ENCODE measurements around the gene ING2. TPM values are rescaled to one million over a fixed set of nuclear protein-coding genes. Genes with fewer than 3 reads are reported as not detected.
"Not testable (repeated sequence)": the region's sequence is repeated elsewhere in the genome, so short reads cannot be mapped to it uniquely, and the experiment has no call there.

ING2 gene, protein sequence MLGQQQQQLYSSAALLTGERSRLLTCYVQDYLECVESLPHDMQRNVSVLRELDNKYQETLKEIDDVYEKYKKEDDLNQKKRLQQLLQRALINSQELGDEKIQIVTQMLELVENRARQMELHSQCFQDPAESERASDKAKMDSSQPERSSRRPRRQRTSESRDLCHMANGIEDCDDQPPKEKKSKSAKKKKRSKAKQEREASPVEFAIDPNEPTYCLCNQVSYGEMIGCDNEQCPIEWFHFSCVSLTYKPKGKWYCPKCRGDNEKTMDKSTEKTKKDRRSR
- 25.3 TPM for polyA plus RNA-seq (2012; ENCODE audit: insufficient read depth, insufficient read length)

DNA sequence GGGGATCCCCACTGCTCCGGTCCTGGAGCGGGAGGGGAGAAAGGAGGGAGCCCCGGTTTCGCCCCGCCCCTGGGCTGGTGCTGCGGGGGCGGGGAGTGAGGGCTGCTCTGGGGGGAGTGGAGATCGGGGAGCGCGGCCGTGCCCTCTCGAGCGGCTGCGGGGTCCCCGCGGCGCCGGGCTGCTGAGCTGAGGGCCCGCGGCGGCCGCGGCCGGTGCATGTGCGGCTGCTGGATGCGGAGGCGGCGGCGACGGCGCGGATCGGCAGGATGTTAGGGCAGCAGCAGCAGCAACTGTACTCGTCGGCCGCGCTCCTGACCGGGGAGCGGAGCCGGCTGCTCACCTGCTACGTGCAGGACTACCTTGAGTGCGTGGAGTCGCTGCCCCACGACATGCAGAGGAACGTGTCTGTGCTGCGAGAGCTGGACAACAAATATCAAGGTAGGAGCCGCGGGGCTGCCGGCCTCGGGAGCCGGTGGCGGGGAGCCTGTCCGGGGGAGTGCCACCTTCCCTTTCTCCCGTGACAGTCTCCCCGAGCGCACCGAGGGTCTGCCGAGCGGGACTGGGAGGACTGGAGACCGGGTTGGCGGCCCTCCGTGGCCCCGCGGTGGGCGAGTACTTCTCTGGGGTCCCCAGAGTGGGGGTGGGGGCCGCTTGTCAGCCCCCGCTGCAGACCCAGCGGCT, at the start of gene ING2:
Gene ING2, plus strand, starts transcription at position 129 of the 681 bp plus-strand sequence. Its CDS starts 138 bp downstream, at position 267.
- DNase-seq (ENCODE audit: low read depth, low spot score) = peak; percentile 14

DNA sequence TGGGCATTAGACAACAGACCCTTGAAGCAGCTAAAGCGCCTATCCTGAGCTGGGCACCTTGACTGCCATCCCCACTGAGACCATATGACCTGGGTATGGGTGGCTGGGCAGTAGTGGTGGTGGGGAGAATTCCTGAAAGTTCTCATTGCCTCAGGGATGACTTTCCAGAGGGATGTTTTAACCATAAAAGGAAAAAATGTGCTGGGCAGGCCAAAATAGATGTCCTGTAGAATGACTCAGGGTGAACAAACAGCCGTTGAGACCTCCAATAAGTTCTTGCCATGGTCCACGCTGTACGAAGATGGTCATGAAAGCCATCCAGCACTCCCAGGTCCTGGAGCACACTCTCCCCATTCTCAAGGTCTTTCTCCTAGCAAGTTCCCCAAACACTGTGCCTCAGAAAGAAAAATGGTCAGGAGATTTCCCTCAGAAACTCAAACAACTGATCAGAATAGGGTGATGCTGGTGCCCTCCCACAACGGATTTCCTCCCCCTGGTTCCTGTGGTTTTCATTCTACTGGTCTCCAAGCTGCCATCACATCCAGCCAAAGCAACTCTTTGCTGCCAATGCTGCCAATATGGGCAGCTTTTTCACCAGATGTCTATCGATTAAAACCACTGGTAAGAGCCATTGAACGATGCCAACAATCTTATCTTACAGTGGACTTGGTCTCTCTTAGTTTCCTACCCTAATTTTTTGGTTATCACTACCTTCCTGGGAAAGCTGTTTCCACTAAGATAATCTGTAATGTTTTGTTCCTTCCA, 49.2 kb upstream of the ING2 start:
- DNase-seq (ENCODE audit: low read depth, low spot score) = peak; percentile 50
- no peak overlapping the region for H3K4me3 ChIP-seq (ENCODE audit: low read length)

More for the DNA sequence above, at the start of gene ING2:
- H3K4me3 ChIP-seq (ENCODE audit: low read length) = peak within 1 kb of the TSS; percentile 89

DNA sequence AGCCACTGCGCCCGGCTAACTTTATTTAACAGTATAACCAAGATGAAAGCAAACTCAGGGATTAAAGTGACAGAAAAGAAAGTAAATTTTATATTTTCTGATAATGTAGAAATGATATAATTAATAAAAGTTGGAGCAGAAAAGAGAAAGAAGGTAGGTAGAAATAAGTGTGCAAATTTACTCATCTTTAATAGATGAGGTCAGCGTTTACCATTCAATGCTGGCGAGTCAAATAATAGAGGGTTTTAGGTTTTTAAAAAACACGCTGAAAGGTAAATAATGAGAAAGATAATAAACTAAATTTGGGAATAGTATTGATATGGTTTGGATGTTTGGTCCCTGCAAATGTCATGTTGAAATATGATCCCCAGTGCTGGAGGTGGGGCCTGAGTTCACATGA, 46.9 kb upstream of the ING2 start:
- DNase-seq (ENCODE audit: low read depth, low spot score) = no peak

DNA sequence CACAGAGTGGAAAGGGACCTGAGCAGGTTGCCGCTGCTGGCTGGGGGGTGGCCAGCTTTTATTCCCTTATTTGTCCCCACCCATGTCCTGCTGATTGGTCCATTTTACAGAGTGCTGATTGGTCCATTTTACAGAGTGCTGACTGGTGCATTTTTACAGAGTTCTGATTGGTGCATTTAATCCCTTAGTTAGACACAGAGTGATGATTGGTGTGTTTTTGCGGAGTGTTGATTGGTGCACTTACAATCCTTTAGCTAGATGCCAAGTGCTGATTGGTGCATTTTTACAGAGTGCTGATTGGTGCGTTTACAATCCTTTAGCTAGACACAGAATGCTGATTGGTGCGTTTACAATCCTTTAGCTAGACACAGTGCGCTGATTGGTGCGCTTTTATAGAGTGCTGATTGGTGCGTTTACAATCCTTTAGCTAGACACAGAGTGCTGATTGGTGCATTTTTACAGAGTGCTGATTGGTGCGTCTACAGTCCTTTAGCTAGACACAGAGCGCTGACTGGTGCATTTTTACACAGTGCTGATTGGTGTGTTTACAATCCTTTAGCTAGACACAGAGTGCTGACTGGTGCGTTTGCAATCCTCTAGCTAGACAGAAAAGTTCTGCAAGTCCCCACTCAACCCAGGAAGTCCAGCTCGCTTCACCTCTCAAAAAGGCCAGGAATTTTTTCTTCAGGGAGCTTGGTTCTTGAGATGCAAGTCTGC, 40.8 kb upstream of the ING2 start:
- not testable (repeated sequence) for DNase-seq (ENCODE audit: low read depth, low spot score); H3K4me3 ChIP-seq (ENCODE audit: low read length)

More for the DNA sequence above, 46.9 kb upstream of the ING2 start:
- no peak overlapping the region for H3K4me3 ChIP-seq (ENCODE audit: low read length)

DNA sequence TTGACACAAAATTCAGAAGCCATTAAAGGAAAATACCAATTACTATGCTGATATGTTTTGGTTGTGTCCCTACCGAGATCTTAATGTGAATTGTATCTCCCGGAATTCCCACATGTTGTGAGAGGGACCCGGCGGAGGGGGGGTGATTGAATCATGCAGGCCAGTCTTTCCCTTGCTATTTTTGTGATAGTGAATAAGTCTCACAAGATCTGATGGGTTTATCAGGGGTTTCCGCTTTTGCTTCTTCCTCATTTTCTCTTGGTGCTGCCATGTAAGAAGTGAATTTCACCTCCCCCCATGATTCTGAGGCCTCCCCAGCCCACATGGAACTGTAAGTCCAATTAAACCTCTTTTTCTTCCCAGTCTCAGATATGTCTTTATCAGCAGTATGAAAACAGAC, 39.0 kb upstream of the ING2 start:
- H3K4me3 ChIP-seq (ENCODE audit: low read length); DNase-seq (ENCODE audit: low read depth, low spot score): not testable (repeated sequence)

DNA sequence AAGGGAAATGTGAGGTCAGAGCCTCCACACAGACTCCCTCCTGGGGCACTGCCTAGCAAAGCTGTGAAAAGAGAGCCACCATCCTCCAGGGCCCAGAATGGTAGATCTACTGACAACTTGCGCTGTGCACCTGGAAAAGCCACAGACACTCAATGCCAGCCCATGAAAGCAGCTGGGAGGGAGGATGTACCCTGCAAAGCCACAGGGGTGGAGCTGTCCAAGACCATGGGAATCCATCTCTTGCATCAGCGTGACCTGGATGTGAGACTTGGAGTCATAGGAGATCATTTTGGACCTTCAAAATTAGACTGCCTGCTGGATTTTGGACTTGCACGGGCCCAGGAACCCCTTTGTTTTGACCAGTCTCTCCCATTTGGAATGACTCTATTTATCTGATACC, 37.6 kb upstream of the ING2 start:
- DNase-seq (ENCODE audit: low read depth, low spot score) = no peak
- H3K4me3 ChIP-seq (ENCODE audit: low read length) = no peak overlapping the region

DNA sequence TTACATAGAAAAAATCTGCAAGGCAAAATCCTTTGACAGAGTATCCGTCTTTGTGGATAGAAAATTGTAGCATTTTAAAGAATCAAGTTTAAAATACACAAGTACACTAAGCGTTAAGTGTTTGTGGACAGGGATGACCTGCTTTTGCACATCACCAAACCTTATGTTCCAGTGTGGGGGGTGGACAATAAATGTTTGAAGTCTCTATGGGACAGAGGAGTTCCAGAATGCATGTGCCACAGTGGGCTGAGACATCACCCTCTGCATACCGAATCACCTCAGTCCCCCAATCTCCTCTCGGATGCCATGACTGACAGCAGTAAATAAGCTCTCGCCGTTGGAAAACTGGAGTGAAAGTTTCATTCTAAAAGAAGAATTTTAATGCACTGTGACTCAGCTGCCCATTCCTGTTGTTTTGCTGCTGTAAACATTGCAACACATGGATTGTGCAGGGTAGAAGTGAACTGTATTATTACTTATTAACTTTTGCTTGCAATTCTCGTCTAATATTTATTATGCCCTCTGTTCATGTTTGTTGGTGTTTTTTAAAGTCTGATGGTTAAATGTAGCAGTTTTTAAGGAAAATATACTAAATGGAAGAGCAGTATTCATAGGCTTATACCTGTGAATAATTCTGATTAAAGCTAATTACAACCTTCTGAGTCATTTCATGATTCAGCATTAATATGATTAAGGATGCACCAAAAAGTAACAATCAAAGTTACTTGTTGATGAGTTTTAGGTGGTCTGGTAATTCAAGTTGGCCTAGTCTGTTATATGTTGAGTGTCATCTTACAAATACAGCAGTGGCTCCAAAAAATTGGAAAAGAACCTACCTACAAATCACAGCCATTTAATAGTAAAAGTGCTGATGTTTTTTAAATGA, 36.4 kb upstream of the ING2 start:
- no peak overlapping the region for H3K4me3 ChIP-seq (ENCODE audit: low read length)
- no peak for DNase-seq (ENCODE audit: low read depth, low spot score)

DNA sequence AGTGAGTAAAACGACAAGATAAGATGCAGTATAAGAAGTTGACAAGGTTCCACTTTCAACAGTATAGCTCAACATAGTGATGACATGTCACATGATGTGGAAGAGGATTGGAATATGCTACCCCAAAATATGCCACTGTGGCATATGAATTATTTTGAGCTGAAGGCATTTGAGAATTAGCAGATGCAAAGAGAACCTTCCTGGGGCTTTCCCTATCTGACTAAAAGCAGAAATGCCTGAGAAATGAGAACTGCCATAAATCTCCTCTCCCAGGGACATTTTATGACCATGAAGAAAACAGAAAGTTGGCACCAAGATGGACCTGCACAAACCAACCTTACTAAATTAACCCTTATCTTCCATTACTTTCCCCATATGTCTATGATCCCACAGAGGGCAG, 35.6 kb upstream of the ING2 start:
- no peak overlapping the region for H3K4me3 ChIP-seq (ENCODE audit: low read length)
- DNase-seq (ENCODE audit: low read depth, low spot score) = no peak

DNA sequence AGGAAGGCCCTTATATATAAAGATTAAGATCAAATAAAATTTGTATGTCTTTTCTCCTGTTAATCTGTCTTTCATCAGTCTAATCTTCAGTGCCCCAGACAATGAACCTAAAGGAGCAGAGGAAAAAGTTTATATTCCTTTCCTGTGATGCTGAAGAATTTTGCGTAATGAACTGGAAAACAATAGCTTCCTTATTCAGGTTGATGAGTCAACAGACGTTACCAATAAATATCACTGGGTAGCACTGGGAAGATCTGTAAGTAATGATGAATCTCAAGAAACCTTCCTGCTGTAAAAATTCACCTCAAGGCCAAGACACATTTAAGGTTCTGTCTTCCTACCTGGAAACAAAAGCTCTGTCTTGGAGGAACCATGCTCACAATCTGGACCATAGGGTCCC, 34.9 kb upstream of the ING2 start:
- H3K4me3 ChIP-seq (ENCODE audit: low read length) = no peak overlapping the region
- DNase-seq (ENCODE audit: low read depth, low spot score) = no peak

DNA sequence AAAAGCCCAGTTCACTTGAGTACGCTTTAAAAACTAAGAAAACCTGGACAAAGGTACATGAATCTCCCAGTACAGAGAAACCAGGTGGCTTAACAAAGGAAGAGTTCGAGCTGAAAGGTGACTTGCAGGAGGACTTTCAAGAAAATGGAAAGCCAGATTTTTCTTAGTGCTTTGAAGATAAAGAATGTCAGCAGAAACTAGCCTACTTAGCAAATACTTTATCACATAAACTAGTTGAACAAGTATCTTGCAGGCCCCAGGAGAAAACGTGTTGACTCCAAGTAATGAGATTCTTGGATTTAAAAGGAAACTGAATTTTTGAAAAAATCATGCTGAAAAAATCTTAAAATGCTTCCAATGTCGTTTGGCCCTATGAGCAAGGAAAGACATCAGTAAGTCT, 34.0 kb upstream of the ING2 start:
- DNase-seq (ENCODE audit: low read depth, low spot score) = no peak
- no peak overlapping the region for H3K4me3 ChIP-seq (ENCODE audit: low read length)

DNA sequence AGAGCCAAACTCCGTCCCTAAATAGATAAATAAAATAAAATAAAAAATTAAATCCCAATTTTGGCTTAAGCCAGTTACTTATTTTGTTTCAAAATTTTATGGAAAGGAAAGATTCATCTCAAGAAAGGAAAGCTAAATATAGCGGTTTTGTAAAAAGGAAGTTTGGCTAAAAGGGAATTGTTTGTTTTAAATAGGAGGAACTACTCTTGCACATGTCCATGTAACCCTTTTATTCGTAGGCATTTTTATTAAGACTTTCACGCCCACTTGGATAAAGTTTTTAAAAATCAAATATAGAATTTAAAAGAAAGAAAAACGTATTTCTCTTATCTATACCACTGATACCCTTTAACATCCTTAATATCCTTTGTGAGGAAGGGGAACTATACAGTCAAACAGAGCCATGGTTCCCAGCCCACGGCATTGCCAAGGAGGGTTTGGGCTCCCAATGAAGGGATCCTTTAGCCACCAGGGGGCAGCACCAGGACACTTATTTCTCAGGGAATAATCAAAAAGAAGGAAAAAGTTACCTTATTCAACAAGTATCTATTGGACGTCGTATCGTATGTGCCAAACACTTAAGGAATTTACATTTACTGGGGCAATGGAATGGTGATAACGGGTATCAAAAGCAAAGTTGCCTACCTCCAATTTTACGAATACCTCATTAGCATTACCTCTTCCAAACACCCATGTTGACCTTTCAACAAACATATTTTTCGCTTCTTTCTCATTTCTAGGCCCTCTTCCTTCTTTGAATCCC, 32.7 kb upstream of the ING2 start:
- DNase-seq (ENCODE audit: low read depth, low spot score) = peak; percentile 51
- H3K4me3 ChIP-seq (ENCODE audit: low read length) = no peak overlapping the region

DNA sequence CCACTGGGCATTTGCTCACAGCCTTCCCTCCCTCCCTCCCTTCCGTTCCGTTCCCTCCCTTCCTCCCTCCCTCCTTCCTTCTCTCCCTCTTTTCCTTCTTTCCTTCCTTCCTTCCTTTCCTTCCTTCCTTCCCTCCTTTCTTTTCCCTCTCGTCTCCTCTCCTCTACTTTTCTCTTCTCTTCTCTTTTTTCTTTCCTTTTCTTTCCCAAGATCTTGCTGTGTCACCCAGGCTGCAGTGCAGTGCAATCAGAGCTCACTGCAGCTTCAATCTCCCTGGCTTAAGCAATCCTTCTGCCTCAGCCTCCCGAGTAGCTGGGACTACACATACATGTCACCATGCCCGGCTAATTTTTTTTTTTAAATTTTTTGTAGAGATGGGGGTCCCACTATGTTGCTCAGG, 26.7 kb upstream of the ING2 start:
- DNase-seq (ENCODE audit: low read depth, low spot score) = no peak
- H3K4me3 ChIP-seq (ENCODE audit: low read length) = no peak overlapping the region

DNA sequence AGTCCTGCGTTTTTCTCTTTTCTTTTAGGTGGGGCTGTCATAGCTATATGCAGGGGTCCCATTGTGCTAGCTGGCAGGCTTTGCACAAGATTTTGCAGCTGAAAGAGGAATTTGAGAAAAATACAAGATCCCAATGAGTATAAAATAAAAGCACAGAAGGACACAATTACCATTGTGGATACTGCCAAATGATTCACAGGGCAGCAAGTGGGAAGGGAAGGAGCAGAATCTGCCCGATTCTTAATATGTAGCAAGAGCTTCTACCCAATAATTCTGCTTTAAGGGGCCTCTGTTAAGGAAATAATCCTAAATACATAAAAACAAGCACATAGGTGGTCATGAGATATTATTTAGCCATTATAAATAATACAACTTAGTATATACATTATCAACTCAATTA, 25.9 kb upstream of the ING2 start:
- no peak for DNase-seq (ENCODE audit: low read depth, low spot score)
- no peak overlapping the region for H3K4me3 ChIP-seq (ENCODE audit: low read length)

DNA sequence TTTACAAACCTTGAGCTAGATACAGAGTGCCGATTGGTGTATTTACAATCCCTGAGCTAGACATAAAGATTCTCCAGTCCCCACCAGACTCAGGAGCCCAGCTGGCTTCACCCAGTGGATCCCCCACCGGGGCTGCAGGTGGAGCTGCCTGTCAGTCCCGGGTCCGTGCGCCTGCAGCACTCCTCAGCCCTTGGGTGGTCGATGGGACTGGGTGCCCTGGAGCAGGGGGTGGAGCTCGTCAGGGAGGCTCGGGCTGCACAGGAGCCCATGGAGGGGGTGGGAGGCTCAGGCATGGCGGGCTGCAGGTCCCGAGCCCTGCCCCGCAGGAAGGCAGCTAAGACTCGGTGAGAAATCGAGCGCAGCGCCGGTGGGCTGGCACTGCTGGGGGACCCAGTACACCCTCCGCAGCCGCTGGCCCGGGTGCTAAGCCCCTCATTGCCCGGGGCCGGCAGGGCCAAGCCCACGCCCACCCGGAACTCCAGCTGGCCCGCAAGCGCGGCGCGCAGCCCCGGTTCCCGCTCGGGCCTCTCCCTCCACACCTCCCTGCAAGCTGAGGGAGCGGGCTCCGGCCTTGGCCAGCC, 22.3 kb upstream of the ING2 start:
- not testable (repeated sequence) for H3K4me3 ChIP-seq (ENCODE audit: low read length); DNase-seq (ENCODE audit: low read depth, low spot score)

DNA sequence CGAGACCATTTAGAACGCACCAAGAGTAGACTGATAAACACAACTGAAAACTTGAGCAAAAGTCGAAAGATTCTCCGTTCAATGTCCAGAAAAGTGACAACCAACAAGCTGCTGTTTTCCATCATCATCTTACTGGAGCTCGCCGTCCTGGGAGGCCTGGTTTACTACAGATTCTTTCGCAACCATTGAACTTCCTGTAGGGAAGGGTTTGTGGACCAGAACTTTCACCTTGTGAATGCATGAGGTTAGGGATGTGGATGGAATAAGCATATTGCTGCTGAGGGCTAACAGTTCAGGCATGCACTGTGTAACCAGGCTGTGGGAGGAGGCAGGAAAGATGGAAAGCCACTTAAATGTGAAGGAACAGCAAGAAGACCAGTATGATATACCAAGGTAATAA, 20.9 kb upstream of the ING2 start:
- no peak overlapping the region for H3K4me3 ChIP-seq (ENCODE audit: low read length)
- DNase-seq (ENCODE audit: low read depth, low spot score) = no peak

DNA sequence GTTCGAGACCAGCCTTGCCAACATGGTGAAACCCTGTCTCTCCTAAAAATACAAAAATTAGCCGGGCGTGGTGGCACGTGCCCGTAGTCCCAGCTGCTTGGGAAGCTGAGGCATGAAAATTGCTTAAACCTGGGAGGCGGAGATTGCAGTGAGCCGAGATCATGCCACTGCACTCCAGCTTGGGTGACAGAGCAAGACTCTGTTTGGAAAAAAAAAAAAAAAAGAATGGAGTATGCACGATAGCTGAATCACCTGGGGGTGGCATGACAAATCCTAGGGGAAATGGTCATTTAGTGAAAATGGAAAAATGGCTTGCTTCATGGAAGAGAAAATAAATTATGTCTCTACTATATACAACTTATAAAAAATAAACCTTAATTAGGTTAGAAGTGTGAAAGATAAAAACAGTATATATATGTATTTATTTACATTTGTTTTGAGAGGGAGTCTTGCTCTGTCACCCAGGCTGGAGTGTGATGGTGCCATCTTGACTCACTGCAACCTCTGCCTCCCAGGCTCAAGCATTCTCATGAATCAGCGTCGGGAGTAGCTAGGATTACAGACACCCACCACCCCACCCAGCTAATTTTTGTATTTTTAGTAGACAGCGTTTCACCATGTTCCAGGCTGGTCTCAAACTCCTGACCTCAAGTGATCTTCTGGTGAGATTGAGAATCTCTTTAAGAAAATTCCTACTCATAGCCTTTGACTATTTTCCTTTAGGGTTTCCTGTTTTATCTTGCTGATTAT, 19.3 kb upstream of the ING2 start:
- DNase-seq (ENCODE audit: low read depth, low spot score) = no peak
- H3K4me3 ChIP-seq (ENCODE audit: low read length) = no peak overlapping the region

DNA sequence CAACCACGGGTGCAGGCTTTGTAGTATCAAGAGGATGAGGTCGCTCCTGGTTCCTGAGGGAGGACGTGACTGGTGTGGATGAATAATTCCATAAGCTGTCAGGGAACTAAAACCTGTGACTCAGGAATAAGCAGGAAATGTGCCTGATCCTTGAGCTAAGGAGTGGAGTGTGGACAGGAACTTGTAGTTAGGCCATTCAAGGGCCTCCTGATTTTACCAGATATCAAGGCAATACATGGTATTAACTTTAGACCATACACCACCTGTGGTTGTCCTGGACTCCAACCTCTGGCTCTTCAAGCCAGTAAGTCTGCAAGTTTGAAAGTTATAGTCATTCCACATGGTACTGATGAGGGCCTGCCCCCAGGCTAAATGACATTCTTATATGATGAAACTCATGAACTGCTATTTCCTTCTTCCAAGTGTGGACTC, 12.1 kb upstream of the ING2 start:
- H3K4me3 ChIP-seq (ENCODE audit: low read length) = no peak overlapping the region
- DNase-seq (ENCODE audit: low read depth, low spot score) = no peak
